ENCODE results near the gene MAP4.

DNA sequence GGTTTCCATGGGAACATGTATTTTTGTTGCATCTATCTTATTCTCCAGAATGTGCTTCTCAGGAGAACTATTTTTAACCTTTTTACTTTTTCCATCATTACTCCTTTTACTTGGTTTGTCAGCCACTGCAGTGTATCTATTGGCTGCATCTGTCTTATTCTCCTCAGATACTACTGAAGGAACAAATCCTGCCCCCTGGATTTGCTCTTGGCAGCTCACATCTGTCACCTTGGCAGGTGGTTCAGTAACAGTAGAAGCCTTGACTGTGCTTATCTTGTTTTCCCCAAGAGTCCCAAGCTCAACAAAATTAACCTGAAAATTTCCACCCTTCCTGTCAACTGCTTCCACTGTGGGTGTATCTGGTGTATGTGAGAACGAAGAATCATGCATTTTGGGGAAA is 106.0 kb downstream of the MAP4 start:
- TF ChIP-seq EZH2 (IDR thresholded peaks at IDR 0.05; ENCODE audit: insufficient read depth, poor library complexity, severe bottlenecking) (no peak), EZH2phosphoT487 (IDR thresholded peaks at IDR 0.05; ENCODE audit: insufficient read depth, low read depth) (no peak)

Data from GM23248 (cell line).